A673 (cell line): ENCODE measurements around the gene GAL3ST1.

ENCODE experiments used
- EZH2 ChIP-seq: fragments of 200-600 bp; sonication (generic); IDR thresholded peaks from 2 replicates; pipeline ENCODE4 v1.6.1; 2017; ENCODE audit warnings: borderline replicate concordance, low read depth, mild to moderate bottlenecking, mixed read lengths, antibody characterized with exemption, low read length; ENCODE audit not compliant: poor library complexity, severe bottlenecking
- TF ChIP-seq, protein P1 (sequence below): fragments of 300-800, 200-600 bp; sonication (generic); conservative IDR thresholded peaks from 2 replicates; pipeline ENCODE4 v1.5.1; 2017; ENCODE audit warnings: low read depth, mild to moderate bottlenecking, antibody characterized with exemption, low read length, moderate library complexity, mixed read lengths

DNA sequence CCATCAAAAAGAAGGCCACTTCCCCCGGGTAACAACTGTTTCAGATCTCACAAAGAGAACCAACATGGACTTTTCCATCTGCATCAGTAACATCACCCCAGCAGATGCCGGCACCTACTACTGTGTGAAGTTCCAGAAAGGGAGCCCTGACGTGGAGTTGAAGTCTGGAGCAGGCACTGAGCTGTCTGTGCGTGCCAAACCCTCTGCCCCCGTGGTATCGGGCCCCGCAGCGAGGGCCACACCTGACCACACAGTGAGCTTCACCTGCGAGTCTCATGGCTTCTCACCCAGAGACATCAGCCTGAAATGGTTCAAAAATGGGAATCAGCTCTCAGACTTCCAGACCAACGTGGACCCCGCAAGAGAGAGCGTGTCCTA, 31.7 kb downstream of the GAL3ST1 start:
- TF ChIP-seq, protein P1, sequence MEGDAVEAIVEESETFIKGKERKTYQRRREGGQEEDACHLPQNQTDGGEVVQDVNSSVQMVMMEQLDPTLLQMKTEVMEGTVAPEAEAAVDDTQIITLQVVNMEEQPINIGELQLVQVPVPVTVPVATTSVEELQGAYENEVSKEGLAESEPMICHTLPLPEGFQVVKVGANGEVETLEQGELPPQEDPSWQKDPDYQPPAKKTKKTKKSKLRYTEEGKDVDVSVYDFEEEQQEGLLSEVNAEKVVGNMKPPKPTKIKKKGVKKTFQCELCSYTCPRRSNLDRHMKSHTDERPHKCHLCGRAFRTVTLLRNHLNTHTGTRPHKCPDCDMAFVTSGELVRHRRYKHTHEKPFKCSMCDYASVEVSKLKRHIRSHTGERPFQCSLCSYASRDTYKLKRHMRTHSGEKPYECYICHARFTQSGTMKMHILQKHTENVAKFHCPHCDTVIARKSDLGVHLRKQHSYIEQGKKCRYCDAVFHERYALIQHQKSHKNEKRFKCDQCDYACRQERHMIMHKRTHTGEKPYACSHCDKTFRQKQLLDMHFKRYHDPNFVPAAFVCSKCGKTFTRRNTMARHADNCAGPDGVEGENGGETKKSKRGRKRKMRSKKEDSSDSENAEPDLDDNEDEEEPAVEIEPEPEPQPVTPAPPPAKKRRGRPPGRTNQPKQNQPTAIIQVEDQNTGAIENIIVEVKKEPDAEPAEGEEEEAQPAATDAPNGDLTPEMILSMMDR: no peak
- TF ChIP-seq EZH2: no peak
